Activated B cell treated with CpG ODN at 0.5 μM for 24 hours (primary cell): ENCODE results near the gene PRR7. TPM values are rescaled to one million over a fixed set of nuclear protein-coding genes. Genes with fewer than 3 reads are reported as not detected.

ENCODE experiments used
- ATAC-seq: fragments of 200-7000 bp; cut with Tn5 transposase; one replicate; pipeline ENCODE4 v1.10.0; 2021; ENCODE audit warnings: low read depth, mild to moderate bottlenecking, moderate library complexity
- CTCF ChIA-PET: fragments of 350-600 bp; sonication (Branson Sonifier 250); formaldehyde crosslinking; loops from one replicate; lab custom pipeline; 2021; ENCODE audit warnings: antibody characterized with exemption; lab: Charles Lee
- POLR2A ChIA-PET: fragments of 350-600 bp; sonication (Branson Sonifier 250); formaldehyde crosslinking; loops from one replicate; lab custom pipeline; 2021; ENCODE audit warnings: antibody characterized with exemption; lab: Charles Lee
- DNase-seq: peaks from one replicate; pipeline ENCODE4 v3.0.0; 2022
- H3K27ac Mint-ChIP-seq: one replicate; pipeline ENCODE4 v1.8.0; 2020; ENCODE audit warnings: mixed read lengths
- H3K27me3 Mint-ChIP-seq: one replicate; pipeline ENCODE4 v1.8.0; 2021; ENCODE audit warnings: mixed read lengths
- H3K36me3 Mint-ChIP-seq: one replicate; pipeline ENCODE4 v1.8.0; 2021; ENCODE audit warnings: low read depth, mixed read lengths
- H3K4me1 Mint-ChIP-seq: one replicate; pipeline ENCODE4 v1.8.0; 2021; ENCODE audit warnings: mixed read lengths
- H3K4me3 Mint-ChIP-seq: one replicate; pipeline ENCODE4 v1.8.0; 2020; ENCODE audit warnings: mild to moderate bottlenecking, mixed read lengths
- H3K9me3 Mint-ChIP-seq: one replicate; pipeline ENCODE4 v1.8.0; 2020; ENCODE audit warnings: mixed read lengths
- intact Hi-C: fragments of 100-400 bp; cut with micrococcal nuclease; formaldehyde crosslinking; loops from one replicate; pipeline ENCODE4 v1.15.1; 2024
- total RNA-seq: library from RNA; stranded (reverse); gene quantifications from 2 replicates; pipeline ENCODE4 v1.2.3, GENCODE V29; 2022
- TF ChIP-seq, protein P1 (sequence below): fragments of 200-600 bp; IDR thresholded peaks from one replicate; pipeline ENCODE4 v1.8.0; 2022; ENCODE audit warnings: antibody characterized with exemption, mild to moderate bottlenecking

The PRR7 gene
- total RNA-seq, 1 donor from 2014 or later, result 3.2 TPM

- H3K9me3 Mint-ChIP-seq, result no peaks in the 10 kb centered on the region
- H3K27ac Mint-ChIP-seq, result peak overlapping the region; percentile 89
Observed at GRCh38 chr5:177427919-177428573, 18.6 kb upstream of the PRR7 start.

GRCh38 chr5:177428574-177429217 is 17.9 kb upstream of the PRR7 start:
- Mint-ChIP-seq H3K4me3 (peak overlapping the region; percentile 88), H3K36me3 (peaks cover 25% of the 10 kb centered on the region), H3K4me1 (peaks cover 78% of the 10 kb centered on the region), H3K27ac (peak overlapping the region; percentile 89), H3K27me3 (no peaks in the 10 kb centered on the region), H3K9me3 (no peaks in the 10 kb centered on the region)
- no peak for DNase-seq
- intact Hi-C loops, result loop anchor here (5.0 kb wide), 1 partner anchor 1041 kb away; the partner anchor contains the start of genes HIGD2A and NOP16
- TF ChIP-seq, protein P1, sequence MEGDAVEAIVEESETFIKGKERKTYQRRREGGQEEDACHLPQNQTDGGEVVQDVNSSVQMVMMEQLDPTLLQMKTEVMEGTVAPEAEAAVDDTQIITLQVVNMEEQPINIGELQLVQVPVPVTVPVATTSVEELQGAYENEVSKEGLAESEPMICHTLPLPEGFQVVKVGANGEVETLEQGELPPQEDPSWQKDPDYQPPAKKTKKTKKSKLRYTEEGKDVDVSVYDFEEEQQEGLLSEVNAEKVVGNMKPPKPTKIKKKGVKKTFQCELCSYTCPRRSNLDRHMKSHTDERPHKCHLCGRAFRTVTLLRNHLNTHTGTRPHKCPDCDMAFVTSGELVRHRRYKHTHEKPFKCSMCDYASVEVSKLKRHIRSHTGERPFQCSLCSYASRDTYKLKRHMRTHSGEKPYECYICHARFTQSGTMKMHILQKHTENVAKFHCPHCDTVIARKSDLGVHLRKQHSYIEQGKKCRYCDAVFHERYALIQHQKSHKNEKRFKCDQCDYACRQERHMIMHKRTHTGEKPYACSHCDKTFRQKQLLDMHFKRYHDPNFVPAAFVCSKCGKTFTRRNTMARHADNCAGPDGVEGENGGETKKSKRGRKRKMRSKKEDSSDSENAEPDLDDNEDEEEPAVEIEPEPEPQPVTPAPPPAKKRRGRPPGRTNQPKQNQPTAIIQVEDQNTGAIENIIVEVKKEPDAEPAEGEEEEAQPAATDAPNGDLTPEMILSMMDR, result no peak
- no peak for ATAC-seq
- POLR2A ChIA-PET, result interaction anchor here (0.7 to 12.5 kb wide), 10 partner anchors 17 to 698 kb away, joined by 3 to 296 read pairs (median 5); partner anchors contain the start of genes LMAN2, PDLIM7 and PRR7
- CTCF ChIA-PET, result interaction anchor here (2.7 to 7.2 kb wide), 3 partner anchors 16 to 38 kb away, joined by 8 to 53 read pairs (median 29); partner anchors contain the start of gene PRR7

More at GRCh38 chr5:177427919-177428573, 18.6 kb upstream of the PRR7 start:
- DNase-seq (no peak), ATAC-seq (no peak)
- peak overlapping the region; percentile 88 for H3K4me3 Mint-ChIP-seq
- H3K27me3 Mint-ChIP-seq, result no peaks in the 10 kb centered on the region
- TF ChIP-seq, protein P1, result no peak
- peaks cover 74% of the 10 kb centered on the region for H3K4me1 Mint-ChIP-seq
- ChIA-PET CTCF (interaction anchor here (1.2 to 7.2 kb wide), 4 partner anchors 17 to 38 kb away, joined by 4 to 53 read pairs (median 18); partner anchors contain the start of gene PRR7), POLR2A (interaction anchor here (0.8 to 12.5 kb wide), 7 partner anchors 9 to 126 kb away, joined by 4 to 296 read pairs (median 35); partner anchors contain the start of genes LMAN2 and PRR7)
- peaks cover 20% of the 10 kb centered on the region for H3K36me3 Mint-ChIP-seq
- intact Hi-C loops, result loop anchor here (2.0 to 5.0 kb wide), 3 partner anchors 23 to 1041 kb away; partner anchors contain the start of genes HIGD2A, NOP16 and RGS14

- intact Hi-C loops, result loop anchor here (5.0 kb wide), 1 partner anchor 1042 kb away; the partner anchor contains the start of genes HIGD2A and NOP16
- Mint-ChIP-seq H3K9me3 (no peaks in the 10 kb centered on the region), H3K27ac (peak overlapping the region; percentile 89), H3K4me3 (peak overlapping the region; percentile 88), H3K4me1 (peaks cover 80% of the 10 kb centered on the region), H3K36me3 (peaks cover 31% of the 10 kb centered on the region), H3K27me3 (no peaks in the 10 kb centered on the region)
- ChIA-PET POLR2A (interaction anchor here (0.6 to 12.5 kb wide), 10 partner anchors 16 to 698 kb away, joined by 3 to 296 read pairs (median 5); partner anchors contain the start of genes LMAN2, PDLIM7 and PRR7), CTCF (interaction anchor here (3.0 to 7.2 kb wide), 3 partner anchors 15 to 25 kb away, joined by 20 to 53 read pairs (median 29); partner anchors contain the start of gene PRR7)
- TF ChIP-seq, protein P1, result no peak
- DNase-seq (peak; percentile 49), ATAC-seq (peak; percentile 15)
Observed at GRCh38 chr5:177429248-177430040, 17.2 kb upstream of the PRR7 start.

DNA sequence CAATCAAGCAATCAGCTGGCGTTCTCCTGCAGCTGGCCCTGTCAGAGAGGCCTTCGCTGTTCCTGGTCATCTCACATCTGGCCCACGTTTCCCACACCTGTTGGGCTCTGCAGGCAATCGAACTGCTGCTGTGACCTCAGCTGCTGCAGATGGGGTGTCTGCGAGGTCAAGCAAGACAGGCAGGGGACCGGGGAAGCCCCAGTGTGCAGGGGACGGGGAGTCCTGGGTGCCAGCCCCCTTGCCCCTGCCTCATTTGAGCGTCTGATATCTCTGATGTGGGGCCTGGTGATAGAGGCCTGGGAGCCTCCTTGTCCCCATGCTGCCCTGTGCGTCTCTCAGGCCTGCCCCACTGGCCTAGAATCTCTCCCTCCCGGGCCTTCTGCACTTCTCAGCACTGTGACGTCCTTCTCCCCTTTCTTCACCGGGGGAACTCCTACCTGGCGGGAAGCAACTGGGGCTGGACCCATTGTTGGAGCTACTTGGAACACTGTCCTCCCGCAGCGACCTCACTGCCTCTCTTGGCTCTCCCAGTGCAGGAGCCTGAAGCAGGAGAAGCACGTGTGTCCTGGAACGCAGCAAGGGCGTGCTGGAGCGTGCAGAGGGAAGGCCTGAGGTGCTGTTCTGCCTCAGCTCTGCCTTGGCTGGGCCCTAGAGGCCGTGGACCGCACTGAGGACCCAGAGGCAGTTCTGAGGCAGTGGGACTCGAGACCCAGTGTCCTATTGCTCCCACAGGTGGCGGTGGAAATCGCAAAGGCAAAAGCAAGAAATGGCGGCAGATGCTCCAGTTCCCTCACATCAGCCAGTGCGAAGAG is 16.3 kb upstream of the PRR7 start:
- Mint-ChIP-seq H3K4me3 (peak overlapping the region; percentile 88), H3K36me3 (peaks cover 36% of the 10 kb centered on the region)
- intact Hi-C loops, result no loop called here

More for the DNA sequence above, 16.3 kb upstream of the PRR7 start:
- no peak for ATAC-seq
- DNase-seq, result no peak
- ChIA-PET CTCF (interaction anchor here (1.3 to 7.2 kb wide), 5 partner anchors 14 to 41 kb away, joined by 3 to 53 read pairs (median 24); partner anchors contain the start of gene PRR7), POLR2A (interaction anchor here (0.9 to 12.5 kb wide), 7 partner anchors 15 to 79 kb away, joined by 3 to 296 read pairs (median 14); partner anchors contain the start of genes LMAN2, PDLIM7 and PRR7)
- Mint-ChIP-seq H3K27me3 (no peaks in the 10 kb centered on the region), H3K4me1 (peaks cover 80% of the 10 kb centered on the region), H3K27ac (peak overlapping the region; percentile 89), H3K9me3 (no peaks in the 10 kb centered on the region)
- TF ChIP-seq, protein P1, result no peak
